HG03442 (cell line): ENCODE measurements around the gene GCNT3.

Experiments used
- ATAC-seq: cut with Tn5 transposase; IDR thresholded peaks from one replicate; pipeline ENCODE4 v1.9.1; 2021; ENCODE audit warnings: mild to moderate bottlenecking, moderate library complexity; ENCODE audit not compliant: unreplicated experiment

Gene GCNT3

GRCh38 chr15:59611276-59612260 lies at the start of gene GCNT3:
GCNT3 (plus strand) TSS chr15:59611783; CDS start chr15:59618239, 6,456 bp downstream.
- ATAC-seq: no peak

DNA sequence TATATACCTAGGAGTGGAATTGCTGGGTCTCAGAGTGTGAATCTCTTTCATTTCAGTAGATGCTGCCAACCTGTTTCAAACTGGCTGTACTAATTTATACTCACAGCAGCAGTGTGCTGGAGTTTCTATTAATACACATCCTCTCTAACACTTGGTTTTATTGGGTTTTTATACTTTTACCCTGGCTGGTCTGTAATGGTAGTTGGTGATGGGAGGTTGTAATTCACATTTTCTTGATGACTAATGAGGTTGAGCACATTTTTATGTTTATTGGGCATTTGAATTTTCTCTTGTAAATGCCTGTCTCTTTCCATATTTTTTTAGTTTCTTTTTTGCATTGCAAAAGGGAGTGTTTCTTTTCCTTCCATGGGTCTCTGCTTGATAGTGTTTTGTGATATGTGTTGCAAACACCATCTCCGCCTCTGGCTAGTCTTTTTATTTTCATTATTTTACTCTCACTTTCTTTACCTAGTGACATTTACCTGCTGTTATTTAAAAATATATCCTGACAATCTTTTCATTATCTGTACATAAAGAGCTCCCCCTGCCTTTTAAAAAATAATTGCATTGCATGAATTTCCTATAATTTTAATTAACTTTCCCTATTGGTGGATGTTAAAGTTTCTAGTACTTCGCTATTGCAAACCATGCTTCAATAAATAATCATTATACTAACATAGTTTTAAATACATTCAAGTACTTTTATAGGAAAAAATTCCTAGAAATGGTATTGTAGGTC lies 49.0 kb upstream of the GCNT3 start:
- no peak for ATAC-seq

GRCh38 chr15:59565299-59565698 lies 46.3 kb upstream of the GCNT3 start:
- ATAC-seq: no peak

DNA sequence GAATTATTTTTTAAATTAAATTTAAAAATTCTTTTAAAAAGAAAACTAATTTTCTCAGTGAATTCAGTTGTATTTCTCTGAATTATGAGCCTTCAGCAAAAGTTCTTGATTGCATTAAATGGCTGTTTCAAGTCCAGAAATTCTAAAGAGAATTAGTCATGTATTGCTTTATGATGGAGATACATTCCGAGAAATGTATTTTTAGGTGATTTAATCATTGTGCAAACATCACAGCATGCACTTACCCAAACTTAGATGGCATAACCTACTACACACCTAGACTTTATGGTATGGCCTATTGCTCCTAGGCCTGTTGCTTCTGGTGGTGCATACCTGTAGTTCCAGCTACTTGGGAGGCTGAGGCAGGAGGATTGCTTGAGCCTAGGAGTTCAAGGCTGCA lies 44.3 kb upstream of the GCNT3 start:
- ATAC-seq: no peak

DNA sequence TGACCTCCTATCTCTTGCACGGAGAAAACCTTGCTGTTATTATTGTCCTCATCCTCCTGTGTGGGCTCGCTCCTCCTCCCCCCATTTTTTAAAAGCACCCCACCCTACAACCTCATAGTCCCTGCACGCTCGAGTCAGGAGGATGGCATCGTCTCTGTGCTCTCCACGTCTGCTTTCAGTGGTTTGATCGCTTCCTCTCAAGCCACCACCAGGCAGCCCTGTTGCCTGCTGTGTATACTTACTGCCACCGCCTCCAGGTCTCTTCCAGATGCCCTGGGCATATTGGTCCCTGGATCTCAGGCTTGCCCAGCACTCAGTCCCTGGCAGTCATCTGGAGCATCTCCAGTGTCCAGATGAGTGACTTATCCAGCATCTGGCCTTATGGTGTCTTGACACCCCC lies 42.1 kb upstream of the GCNT3 start:
- no peak for ATAC-seq

DNA sequence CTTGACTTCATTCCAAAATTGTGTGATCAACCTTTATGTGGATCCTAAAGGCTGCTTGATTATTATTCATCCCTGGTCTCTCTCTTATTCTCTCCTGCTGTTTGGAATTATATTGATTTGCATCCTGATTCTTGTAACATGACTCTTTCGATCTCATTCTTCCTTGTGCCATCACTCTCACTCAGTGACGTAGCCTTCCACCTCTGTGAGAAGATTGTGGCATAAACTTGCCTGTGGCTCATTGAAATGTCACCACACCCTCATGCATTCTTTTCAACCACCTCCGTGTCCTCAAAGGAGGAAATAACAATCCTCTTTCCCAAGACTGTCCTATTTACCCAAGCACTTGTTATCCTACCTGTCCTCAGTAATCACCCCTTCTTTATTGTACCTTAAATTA lies 41.3 kb upstream of the GCNT3 start:
- ATAC-seq: no peak

- no peak for ATAC-seq
Measured at GRCh38 chr15:59571606-59572005, 40.0 kb upstream of the GCNT3 start.

DNA sequence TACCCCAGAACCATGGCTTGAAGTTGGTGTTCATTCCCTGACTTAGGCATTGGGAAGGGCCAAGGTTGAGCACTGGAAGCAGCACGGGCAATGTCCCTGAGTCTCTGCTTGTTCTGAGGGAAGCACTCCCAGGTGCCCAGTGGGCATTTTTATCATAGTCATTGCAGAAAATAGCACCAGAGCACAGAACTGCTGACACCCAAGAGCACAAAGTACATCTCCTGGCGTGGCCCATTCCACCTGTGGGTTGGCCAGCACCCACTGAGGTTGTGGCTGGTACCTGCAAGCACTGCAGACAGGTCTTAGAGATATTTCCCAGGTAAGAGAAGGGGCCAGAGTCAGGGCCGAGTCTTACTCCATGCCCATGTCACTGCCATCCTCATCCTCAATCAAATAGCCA lies 28.5 kb upstream of the GCNT3 start:
- ATAC-seq: no peak

- no peak for ATAC-seq
Measured at GRCh38 chr15:59587085-59587826, 24.3 kb upstream of the GCNT3 start.

GRCh38 chr15:59590027-59590426 lies 21.6 kb upstream of the GCNT3 start:
- no peak for ATAC-seq

GRCh38 chr15:59591356-59591755 lies 20.2 kb upstream of the GCNT3 start:
- no peak for ATAC-seq

DNA sequence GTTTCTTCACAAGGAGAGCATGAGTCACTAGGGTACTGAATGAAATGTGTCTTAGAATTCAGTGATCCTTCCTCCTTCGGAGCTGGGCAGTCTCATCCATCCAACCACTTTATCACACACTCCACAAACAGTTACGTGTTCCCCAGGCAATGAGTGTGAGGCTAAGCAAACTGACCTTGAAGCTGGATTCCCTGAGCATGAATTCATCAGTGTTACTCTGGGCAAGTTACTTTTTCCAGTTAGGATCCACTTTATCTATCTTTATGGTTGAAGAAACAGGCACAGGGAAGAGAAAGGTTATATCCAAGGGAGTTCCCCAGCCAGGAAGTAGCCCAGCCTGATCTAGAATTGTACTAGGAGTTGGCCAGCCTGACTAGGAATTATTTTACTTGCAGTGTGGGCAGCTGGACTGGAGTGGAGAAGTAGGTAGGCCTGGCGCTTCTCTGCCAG lies 17.1 kb upstream of the GCNT3 start:
- ATAC-seq: no peak

DNA sequence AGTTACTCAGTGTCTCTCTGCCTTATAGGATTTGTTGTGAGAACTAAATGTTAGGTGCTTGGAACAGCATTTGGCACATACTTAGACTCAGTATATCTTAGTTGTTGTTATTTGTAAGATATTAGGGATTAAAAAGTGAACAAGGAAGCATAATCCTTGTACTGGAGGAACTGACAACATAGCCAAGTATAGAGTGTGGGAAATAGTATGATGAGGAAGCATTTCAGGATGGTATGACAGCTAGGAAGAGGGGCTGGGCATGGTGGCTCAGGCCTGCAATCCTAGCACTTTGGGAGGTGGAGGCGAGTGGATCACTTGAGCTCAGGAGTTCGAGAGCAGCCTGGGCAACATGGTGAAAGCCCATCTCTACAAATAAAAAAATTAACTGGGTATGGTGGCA lies 16.6 kb upstream of the GCNT3 start:
- ATAC-seq: no peak

DNA sequence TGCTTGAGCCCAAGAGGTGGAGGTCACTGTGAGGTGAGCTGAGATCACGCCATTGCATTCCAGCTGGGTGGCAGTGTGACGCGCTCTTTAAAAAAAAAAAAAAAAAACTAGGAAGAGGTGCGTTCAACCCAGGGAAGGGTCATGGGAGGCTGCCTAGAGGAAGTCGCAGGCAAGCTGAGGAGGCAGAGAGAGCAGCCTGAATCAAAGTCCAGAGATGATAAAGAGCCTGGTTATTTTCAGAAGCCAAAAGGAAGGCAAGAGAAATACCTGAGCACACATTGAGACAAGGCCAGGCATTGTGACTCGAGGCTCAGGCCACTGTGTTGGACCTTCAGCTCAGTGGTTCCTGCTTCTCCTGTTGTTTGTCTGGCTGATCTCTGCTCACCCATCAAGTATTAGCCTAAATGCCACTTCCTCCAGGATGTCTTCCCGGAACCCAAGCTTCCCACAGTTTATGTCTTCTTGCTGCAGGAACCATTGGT lies 16.1 kb upstream of the GCNT3 start:
- no peak for ATAC-seq

- ATAC-seq: no peak
Measured at GRCh38 chr15:59596640-59597039, 14.9 kb upstream of the GCNT3 start.

- ATAC-seq: no peak
Measured at GRCh38 chr15:59598461-59598860, 13.1 kb upstream of the GCNT3 start.

DNA sequence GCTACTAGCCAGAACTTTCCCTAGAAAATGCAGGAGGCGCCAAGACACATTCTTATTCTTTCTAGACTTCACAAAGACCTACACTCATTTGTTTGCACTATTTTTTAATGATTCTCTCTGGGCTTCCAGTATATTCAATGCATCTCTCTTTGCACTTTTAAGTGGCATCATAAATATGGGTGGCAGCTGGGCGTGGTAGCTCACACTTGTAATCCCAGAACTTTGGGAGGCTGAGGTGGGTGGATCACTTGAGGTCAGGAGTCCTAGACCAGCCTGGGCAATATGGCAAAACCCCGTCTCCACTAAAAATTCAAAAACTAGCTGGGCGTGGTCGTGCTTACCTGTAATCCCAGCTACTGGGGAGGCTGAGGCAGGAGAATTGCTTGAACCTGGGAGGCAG lies 5.6 kb upstream of the GCNT3 start:
- no peak for ATAC-seq

DNA sequence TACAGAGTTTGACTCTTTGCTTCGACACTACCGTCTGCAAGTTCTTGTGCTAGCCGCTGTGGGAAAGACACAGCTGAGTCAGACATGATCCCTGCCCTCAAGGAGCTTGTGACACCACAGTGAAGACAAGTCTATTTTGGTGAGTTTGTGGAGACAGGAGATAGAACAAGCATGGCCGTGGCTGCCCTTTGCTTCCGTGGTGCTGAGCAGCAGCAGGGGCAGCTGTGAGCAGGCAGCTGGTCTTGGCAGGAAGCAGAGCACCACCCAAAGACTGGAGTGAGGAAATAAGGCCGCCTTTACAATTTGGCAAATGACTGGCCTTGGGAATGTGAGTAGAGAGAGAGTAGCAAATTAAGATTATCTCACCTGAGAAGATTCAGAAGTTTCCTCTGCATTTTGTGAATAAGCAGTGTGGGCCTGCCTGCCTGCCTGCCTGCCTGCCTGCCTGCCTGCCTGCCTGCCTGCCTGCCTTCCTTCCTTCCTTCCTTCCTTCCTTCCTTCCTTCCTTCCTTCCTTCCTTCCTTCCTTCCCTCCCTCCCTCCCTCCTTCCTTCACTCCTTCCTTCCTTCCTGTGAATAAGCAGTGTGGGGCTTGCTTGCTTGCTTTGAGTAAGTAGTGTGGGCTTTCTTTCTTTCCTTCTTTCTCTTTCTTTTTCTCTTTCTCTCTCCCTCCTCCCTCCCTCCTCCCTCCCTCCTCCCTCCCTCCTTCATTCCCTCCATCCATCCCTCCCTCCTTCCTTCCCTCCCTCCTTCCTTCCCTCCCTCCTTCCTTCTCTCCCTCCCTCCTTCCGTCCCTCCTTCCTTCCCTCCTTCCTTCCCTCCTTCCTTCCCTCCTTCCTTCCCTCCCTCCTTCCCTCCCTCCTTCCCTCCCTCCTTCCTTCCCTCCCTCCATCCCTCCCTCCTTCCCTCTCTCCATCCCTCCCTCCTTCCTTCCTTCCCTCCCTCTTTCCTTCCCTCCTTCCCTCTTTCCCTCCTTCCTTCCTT lies 1.6 kb upstream of the GCNT3 start:
- no peak for ATAC-seq

DNA sequence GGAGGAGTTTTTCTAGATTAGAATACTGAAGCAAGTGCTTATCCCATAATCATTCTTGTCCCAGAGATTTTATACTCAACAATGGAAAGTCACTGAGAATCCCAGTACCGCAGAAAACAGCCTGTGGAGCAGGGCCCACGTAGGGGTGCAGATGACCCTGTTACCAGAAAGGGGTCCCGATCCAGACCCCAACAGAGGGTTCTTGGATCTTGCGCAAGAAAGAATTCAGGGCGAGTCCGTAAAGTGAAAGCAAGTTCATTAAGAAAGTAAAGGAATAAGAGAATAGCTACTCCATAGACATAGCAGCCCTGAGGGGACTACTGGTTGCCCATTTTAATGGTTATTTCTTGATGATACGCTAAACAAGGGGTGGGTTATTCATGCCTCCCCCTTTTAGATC lies 2.6 kb downstream of the GCNT3 start:
- no peak for ATAC-seq

DNA sequence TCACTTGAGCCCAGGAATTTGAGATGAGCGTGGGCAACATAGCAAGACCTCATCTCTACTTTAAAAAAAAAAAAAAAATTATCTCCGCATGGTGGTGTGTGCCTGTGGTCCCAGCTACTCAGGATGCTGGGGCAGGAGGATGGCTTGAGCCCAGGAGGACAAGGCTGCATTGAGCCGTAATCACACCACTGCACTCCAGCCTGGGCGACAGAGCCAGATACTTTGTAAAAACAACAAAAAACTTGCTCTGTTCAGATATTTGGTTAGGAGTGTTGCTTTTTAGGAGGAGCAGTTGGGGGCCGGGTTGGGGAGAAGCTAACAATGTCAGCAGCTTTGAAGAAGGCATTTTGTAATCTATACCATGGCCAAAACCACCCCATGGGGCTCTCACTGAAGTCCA lies 4.1 kb downstream of the GCNT3 start:
- ATAC-seq: no peak
